ENCODE results near the gene GSDME. TPM values are rescaled to one million over a fixed set of nuclear protein-coding genes. Genes with fewer than 3 reads are reported as not detected.

Gene GSDME
- total and polyA plus RNA-seq, 2 experiments from 2014 or later: 7.1 to 10.0 TPM

DNA sequence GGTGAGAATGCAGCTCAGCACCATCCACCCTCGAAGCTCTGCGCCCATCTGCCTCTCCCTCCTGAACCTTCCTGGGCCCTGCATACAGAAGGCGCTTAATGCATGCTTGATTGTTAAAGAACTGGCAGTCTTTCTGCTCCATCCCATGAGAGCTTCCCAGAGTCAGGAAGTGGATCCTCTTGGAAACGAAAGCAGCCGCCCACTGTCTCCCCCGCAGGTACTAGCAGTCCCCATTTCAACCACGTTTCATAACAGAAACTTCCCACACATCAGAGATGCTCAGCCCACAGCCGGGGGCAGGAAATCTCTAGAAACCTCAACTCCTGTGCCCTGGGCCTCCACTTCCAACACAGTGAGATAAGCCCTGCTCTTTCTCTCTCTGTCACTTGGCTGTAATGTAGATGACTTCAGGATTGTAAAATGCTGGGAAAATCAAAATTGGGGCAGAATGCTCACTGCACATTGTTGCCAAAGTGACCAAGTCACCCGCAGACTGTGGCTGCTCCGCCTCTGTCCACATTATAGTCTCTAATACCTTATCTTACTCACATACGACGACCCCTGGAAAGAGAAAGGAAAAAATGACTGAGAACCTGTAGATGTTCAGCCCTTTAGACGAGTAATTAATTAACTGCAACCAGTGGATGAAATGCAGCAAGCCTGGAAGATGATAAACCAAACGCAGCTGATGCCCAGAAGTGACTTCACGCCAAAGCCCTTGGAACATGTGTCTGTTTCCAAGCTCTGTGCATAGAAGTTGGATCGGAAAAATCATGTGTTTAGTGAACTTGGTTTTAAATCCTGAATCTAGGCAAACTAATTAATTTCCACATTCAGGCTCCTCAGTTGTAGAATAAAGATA, 28.5 kb downstream of the GSDME start:
- DNase-seq (ENCODE audit: low read depth in 1 of 2, low spot score in 1 of 2): peak in 1 of 2 donors; percentile 63
- H3K4me3 ChIP-seq: no peak overlapping the region
- TF ChIP-seq, protein P1, sequence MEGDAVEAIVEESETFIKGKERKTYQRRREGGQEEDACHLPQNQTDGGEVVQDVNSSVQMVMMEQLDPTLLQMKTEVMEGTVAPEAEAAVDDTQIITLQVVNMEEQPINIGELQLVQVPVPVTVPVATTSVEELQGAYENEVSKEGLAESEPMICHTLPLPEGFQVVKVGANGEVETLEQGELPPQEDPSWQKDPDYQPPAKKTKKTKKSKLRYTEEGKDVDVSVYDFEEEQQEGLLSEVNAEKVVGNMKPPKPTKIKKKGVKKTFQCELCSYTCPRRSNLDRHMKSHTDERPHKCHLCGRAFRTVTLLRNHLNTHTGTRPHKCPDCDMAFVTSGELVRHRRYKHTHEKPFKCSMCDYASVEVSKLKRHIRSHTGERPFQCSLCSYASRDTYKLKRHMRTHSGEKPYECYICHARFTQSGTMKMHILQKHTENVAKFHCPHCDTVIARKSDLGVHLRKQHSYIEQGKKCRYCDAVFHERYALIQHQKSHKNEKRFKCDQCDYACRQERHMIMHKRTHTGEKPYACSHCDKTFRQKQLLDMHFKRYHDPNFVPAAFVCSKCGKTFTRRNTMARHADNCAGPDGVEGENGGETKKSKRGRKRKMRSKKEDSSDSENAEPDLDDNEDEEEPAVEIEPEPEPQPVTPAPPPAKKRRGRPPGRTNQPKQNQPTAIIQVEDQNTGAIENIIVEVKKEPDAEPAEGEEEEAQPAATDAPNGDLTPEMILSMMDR (IDR thresholded peaks at IDR 0.05; ENCODE audit: low read depth, low read length): no peak

DNA sequence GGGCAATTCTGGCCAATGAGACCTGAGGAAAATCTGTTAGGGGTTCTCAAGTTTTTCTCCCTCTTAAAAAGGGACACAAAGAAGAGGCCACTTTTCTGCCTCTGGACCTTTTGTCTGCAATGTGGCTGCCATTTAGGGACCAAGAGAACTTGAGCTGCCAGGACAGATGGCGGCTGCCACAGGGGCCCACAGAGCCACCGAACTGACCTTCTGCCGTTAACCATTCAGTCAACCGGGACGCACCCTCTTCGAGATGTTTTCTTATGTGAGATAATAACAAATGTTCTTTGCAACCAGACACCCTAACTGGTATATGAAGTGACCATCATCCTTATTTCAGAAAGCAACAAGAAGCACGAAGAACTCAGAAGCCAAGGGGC, 29.2 kb downstream of the GSDME start:
- no peak overlapping the region for H3K4me3 ChIP-seq
- no peak for DNase-seq (ENCODE audit: low read depth in 1 of 2, low spot score in 1 of 2)
- no peaks in the 10 kb centered on the region for H3K9me3 ChIP-seq (ENCODE audit: low read depth)
- no peaks in the 10 kb centered on the region for H3K4me1 ChIP-seq (ENCODE audit: low read depth)
- H3K27me3 ChIP-seq: no peaks in the 10 kb centered on the region
- H3K36me3 ChIP-seq: no peaks in the 10 kb centered on the region
- H3K27ac ChIP-seq: no peak overlapping the region
- TF ChIP-seq, protein P1 (IDR thresholded peaks at IDR 0.05; ENCODE audit: low read depth, low read length): no peak

More for the DNA sequence above, 28.5 kb downstream of the GSDME start:
- Histone ChIP-seq H3K27me3 (no peaks in the 10 kb centered on the region), H3K36me3 (no peaks in the 10 kb centered on the region), H3K27ac (no peak overlapping the region), H3K4me1 (ENCODE audit: low read depth) (no peaks in the 10 kb centered on the region), H3K9me3 (ENCODE audit: low read depth) (no peaks in the 10 kb centered on the region)

DNA sequence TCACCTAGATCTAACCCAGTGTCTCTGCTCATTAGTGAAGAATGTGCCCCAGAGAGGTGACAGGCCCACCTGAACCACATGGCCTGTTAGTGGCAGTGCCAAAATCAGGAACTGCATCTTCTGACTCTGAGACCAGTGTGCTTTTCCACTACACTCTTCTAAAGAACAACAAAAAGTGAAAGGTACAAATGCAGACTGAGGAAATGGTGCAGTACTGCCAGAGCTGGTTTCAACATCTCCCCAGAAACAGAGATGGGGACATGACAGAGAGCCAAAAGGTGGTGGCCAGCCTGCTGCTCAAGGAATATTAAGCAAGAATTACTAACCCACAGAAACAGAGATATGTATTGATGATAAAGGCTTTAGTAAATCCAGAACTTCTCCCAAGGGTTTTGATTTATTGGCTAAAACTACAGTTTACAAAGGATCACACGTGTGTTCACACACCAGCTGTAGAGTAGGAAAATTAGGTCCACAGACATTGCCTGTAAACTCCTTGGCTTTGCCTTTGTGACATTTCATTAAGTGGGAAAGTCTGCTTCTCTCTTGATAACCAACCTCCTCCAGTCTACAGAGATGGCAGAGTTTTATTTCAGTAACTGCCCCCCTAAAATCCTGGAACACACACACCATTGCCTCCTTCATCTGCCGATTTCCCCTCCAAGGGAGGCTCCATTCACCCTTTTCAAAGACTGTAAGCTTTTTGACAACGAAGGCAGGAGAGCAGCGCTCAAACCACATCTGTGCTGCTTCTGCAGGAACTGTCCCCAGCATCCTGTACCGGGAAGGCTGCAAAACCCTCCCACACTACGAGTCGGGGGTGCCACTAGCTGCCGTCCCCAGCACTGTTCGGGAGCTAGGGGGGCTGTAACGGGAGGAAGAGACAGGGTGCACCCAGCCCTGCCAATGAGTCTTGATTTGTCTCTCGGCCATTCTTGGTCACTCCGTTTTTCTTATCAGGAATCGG, 29.8 kb downstream of the GSDME start:
- TF ChIP-seq, protein P1 (IDR thresholded peaks at IDR 0.05; ENCODE audit: low read depth, low read length): no peak
- peak in 1 of 2 donors; percentile 66 for DNase-seq (ENCODE audit: low read depth in 1 of 2, low spot score in 1 of 2)
- H3K27me3 ChIP-seq: no peaks in the 10 kb centered on the region
- H3K4me3 ChIP-seq: no peak overlapping the region
- no peak overlapping the region for H3K27ac ChIP-seq
- no peaks in the 10 kb centered on the region for H3K36me3 ChIP-seq
- no peaks in the 10 kb centered on the region for H3K4me1 ChIP-seq (ENCODE audit: low read depth)
- no peaks in the 10 kb centered on the region for H3K9me3 ChIP-seq (ENCODE audit: low read depth)

DNA sequence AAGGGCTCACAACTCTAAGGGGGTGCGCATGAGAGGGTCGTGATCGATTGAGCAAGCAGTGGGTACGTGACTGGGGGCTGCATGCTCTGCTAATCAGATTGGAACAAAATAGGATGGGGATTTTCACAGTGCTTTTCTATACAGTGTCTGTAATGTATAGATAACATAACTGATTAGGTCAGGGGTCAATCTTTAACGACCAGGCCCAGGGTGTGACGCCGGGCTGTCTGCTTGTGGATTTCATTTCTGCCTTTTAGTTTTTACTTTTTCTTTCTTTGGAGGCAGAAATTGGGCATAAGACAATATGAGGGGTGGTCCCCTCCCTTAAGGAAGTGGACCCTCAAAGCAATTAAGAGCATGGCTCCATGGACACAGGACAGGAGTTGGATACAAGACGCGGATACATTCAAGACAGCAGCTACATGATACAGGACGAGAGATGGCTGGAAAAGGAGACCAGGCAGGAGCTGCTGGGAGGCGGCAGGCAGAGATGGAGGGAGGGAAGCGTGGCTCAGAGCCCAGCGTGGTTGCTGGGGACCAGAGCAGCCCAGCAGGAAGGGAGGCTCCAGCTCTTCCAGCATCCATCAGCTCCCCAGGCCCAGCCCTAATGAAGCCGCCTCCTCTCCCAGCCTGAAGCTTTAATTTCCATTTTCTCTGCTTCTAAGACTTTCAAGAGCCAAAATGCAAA, 31.6 kb downstream of the GSDME start:
- Histone ChIP-seq H3K27ac (no peak overlapping the region), H3K9me3 (ENCODE audit: low read depth) (no peaks in the 10 kb centered on the region), H3K4me3 (no peak overlapping the region), H3K36me3 (no peaks in the 10 kb centered on the region), H3K27me3 (no peaks in the 10 kb centered on the region), H3K4me1 (ENCODE audit: low read depth) (no peaks in the 10 kb centered on the region)
- TF ChIP-seq, protein P1 (IDR thresholded peaks at IDR 0.05; ENCODE audit: low read depth, low read length): no peak
- no peak for DNase-seq (ENCODE audit: low read depth in 1 of 2, low spot score in 1 of 2)

All from cardiac muscle cell (in vitro differentiated cells and primary cell).